Ishikawa (cell line): ENCODE data around the gene NR2F1-AS1.

Experiments used
- CEBPB ChIP-seq: IDR thresholded peaks from 2 replicates; pipeline ENCODE4 v1.6.1; 2012
- CREB1 ChIP-seq: IDR thresholded peaks from 2 replicates; pipeline ENCODE4 v1.6.1; 2012; ENCODE audit warnings: low read depth
- EGR1 ChIP-seq: IDR thresholded peaks from 2 replicates; pipeline ENCODE4 v1.6.1; 2012
- EP300 ChIP-seq: IDR thresholded peaks from 2 replicates; pipeline ENCODE4 v1.6.1; 2012; ENCODE audit warnings: borderline replicate concordance
- FOXM1 ChIP-seq: IDR thresholded peaks from 2 replicates; pipeline ENCODE4 v1.6.1; 2012; ENCODE audit warnings: low read depth, borderline replicate concordance
- MAX ChIP-seq: IDR thresholded peaks from 2 replicates; pipeline ENCODE4 v1.6.1; 2012
- NFIC ChIP-seq: IDR thresholded peaks from 2 replicates; pipeline ENCODE4 v1.6.1; 2012
- RAD21 ChIP-seq: IDR thresholded peaks from 2 replicates; pipeline ENCODE4 v1.6.1; 2012; ENCODE audit warnings: low read depth
- REST ChIP-seq: IDR thresholded peaks from 2 replicates; pipeline ENCODE4 v1.6.1; 2012; ENCODE audit warnings: low read depth, mild to moderate bottlenecking
- TAF1 ChIP-seq: IDR thresholded peaks from 2 replicates; pipeline ENCODE4 v1.6.1; 2012; ENCODE audit warnings: low read depth, mild to moderate bottlenecking
- TCF12 ChIP-seq: IDR thresholded peaks from 2 replicates; pipeline ENCODE4 v1.6.1; 2012; ENCODE audit warnings: low read depth
- TEAD4 ChIP-seq: IDR thresholded peaks from 2 replicates; pipeline ENCODE4 v1.6.1; 2012
- USF1 ChIP-seq: IDR thresholded peaks from 2 replicates; pipeline ENCODE4 v1.6.1; 2012
- YY1 ChIP-seq: IDR thresholded peaks from 2 replicates; pipeline ENCODE4 v1.6.1; 2012; ENCODE audit warnings: low read depth
- ZBTB7A ChIP-seq: IDR thresholded peaks from 2 replicates; pipeline ENCODE4 v1.6.1; 2012; ENCODE audit warnings: low read depth

The NR2F1-AS1 gene

GRCh38 chr5:93584596-93585040 lies 3.6 kb upstream of the NR2F1-AS1 start:
- TF ChIP-seq FOXM1: no peak
- no peak for TF ChIP-seq YY1
- TF ChIP-seq TCF12: no peak
- no peak for TF ChIP-seq CREB1
- TF ChIP-seq CEBPB: no peak
- TF ChIP-seq RAD21: no peak
- no peak for TF ChIP-seq EP300
- TF ChIP-seq ZBTB7A: no peak
- TF ChIP-seq REST: no peak
- no peak for TF ChIP-seq TEAD4
- TF ChIP-seq TAF1: no peak
- TF ChIP-seq MAX: no peak
- no peak for TF ChIP-seq USF1
- no peak for TF ChIP-seq NFIC
- TF ChIP-seq EGR1: no peak

- no peak for TF ChIP-seq YY1
- TF ChIP-seq ZBTB7A: no peak; the same call in 1 of the 2 replicates
- no peak for TF ChIP-seq MAX
- no peak for TF ChIP-seq TCF12
- TF ChIP-seq REST: peak; percentile 13; the same call in 1 of the 2 replicates
- peak; percentile 10; the same call in 1 of the 2 replicates for TF ChIP-seq TAF1
- TF ChIP-seq CEBPB: 0 out of 2 replicates have a peak, but pooled peaks have one; percentile 11
- no peak for TF ChIP-seq USF1
- no peak for TF ChIP-seq TEAD4
- no peak for TF ChIP-seq EGR1
Measured at GRCh38 chr5:93583768-93584595, 3.0 kb upstream of the NR2F1-AS1 start.

GRCh38 chr5:93583439-93583767 lies 2.4 kb upstream of the NR2F1-AS1 start:
- TF ChIP-seq REST (no peak), CREB1 (no peak)

- TF ChIP-seq RAD21 (no peak), CEBPB (no peak), YY1 (0 out of 2 replicates have a peak, but pooled peaks have one; percentile 24), REST (no peak), MAX (no peak), TEAD4 (peak; percentile 11; the same call in 1 of the 2 replicates), EP300 (0 out of 2 replicates have a peak, but pooled peaks have one; percentile 10), TCF12 (no peak), CREB1 (no peak), ZBTB7A (no peak), USF1 (no peak), NFIC (no peak), EGR1 (no peak), FOXM1 (no peak), TAF1 (no peak)
Measured at GRCh38 chr5:93582677-93583438, 1.8 kb upstream of the NR2F1-AS1 start, which contains the start of gene NR2F1. Gene NR2F1, plus strand, starts transcription at chr5:93583222. Its CDS starts 1,802 bp downstream, at chr5:93585024.
